ENCODE measurements around the gene GBGT1.

The GBGT1 gene

DNA sequence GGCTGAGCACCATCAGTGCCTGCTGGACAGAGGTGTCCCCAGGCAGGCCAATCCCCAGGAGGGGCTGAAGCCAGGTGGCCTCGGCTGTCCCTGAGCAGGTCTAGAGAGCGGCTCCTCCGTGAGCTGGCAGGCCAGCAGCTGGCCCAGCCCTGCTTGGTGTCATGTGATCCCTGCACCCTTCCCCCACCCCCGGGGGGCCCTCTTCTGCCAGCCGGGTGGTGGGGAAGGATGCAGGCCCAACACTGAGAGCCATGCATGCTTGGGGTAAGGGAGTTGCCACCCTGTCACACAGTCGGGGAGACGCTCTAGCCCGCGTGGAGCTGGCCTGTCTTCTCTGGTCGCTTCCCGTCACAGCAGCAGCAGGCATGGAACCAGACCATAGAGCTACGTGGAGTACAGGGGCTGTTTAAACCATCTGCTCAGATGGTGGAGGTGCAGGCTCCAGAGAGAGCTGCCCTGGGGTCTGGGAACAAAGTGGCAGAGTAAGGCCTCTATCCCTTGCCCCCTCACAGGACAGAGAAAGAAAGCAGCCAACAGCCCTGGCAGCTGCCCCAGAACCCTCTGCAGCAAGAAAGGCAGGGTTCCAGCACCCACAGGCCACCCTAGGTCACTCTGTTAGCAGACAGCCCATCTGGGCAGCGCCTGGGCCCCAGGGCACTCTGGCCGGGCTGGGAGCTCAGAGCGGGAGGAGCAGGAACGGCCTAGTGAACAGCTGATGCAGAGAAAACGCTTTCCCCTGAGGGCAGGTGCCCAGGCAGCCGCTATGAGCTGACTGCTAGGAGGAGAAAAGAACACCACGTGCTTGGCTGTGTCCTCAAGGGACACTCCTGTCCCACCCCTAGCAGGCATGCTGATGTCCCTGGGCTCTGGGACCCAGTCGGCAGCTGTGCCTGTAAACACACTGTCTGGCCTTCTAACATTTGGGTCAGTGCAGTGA, 49.5 kb downstream of the GBGT1 start:
- peaks cover 0 to 68% (median 45%) of the 10 kb centered on the region in 4 donors for H3K4me1 ChIP-seq
- TF ChIP-seq, protein P1, sequence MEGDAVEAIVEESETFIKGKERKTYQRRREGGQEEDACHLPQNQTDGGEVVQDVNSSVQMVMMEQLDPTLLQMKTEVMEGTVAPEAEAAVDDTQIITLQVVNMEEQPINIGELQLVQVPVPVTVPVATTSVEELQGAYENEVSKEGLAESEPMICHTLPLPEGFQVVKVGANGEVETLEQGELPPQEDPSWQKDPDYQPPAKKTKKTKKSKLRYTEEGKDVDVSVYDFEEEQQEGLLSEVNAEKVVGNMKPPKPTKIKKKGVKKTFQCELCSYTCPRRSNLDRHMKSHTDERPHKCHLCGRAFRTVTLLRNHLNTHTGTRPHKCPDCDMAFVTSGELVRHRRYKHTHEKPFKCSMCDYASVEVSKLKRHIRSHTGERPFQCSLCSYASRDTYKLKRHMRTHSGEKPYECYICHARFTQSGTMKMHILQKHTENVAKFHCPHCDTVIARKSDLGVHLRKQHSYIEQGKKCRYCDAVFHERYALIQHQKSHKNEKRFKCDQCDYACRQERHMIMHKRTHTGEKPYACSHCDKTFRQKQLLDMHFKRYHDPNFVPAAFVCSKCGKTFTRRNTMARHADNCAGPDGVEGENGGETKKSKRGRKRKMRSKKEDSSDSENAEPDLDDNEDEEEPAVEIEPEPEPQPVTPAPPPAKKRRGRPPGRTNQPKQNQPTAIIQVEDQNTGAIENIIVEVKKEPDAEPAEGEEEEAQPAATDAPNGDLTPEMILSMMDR (IDR thresholded peaks at IDR 0.05): no peak
- intact Hi-C loops (cut with DNase I; ENCODE audit: low total_unique reads): no loop called here
- H3K36me3 ChIP-seq: peaks cover 10 to 30% (median 23%) of the 10 kb centered on the region in 3 donors
- peak; percentile 21 to 73 for DNase-seq
- H3K4me3 ChIP-seq: no peak overlapping the region
- H3K9me3 ChIP-seq: no peaks in the 10 kb centered on the region
- H3K27ac ChIP-seq: peak overlapping the region; percentile 59 to 68
- no peaks in the 10 kb centered on the region for H3K27me3 ChIP-seq

GRCh38 chr9:133113163-133113948, 50.4 kb downstream of the GBGT1 start:
- peaks cover 0 to 59% (median 40%) of the 10 kb centered on the region in 4 donors for H3K4me1 ChIP-seq
- peak overlapping the region in 1 of 2 donors; percentile 8 for H3K4me3 ChIP-seq
- intact Hi-C loops (cut with DNase I; ENCODE audit: low total_unique reads): no loop called here
- H3K27ac ChIP-seq: peak overlapping the region; percentile 59 to 68
- no peaks in the 10 kb centered on the region for H3K9me3 ChIP-seq
- no peaks in the 10 kb centered on the region for H3K27me3 ChIP-seq
- peaks cover 19 to 39% (median 32%) of the 10 kb centered on the region in 3 donors for H3K36me3 ChIP-seq
- DNase-seq: peak; percentile 66 to 76
- TF ChIP-seq, protein P1 (IDR thresholded peaks at IDR 0.05): no peak

DNA sequence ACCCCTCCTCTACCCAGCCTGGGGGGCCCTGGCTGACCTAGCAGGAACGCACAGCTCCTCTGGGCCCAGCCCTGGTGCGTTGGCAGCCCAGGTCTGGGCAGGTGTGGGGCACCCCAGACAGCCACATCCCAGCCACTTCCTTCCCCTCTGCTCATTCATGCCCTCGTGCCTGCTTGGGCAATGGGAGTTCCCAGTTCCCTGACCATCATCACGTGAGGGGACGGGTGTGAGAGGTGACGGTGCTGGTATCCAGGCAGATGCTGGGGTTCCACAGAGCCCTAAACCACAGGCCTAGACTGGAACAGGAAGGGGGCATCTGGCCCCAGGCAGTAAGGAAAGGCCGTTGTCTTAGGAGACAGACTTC, 51.1 kb downstream of the GBGT1 start:
- peak overlapping the region; percentile 59 to 68 for H3K27ac ChIP-seq
- TF ChIP-seq, protein P1 (IDR thresholded peaks at IDR 0.05): no peak
- H3K4me1 ChIP-seq: peaks cover 0 to 52% (median 36%) of the 10 kb centered on the region in 4 donors

DNA sequence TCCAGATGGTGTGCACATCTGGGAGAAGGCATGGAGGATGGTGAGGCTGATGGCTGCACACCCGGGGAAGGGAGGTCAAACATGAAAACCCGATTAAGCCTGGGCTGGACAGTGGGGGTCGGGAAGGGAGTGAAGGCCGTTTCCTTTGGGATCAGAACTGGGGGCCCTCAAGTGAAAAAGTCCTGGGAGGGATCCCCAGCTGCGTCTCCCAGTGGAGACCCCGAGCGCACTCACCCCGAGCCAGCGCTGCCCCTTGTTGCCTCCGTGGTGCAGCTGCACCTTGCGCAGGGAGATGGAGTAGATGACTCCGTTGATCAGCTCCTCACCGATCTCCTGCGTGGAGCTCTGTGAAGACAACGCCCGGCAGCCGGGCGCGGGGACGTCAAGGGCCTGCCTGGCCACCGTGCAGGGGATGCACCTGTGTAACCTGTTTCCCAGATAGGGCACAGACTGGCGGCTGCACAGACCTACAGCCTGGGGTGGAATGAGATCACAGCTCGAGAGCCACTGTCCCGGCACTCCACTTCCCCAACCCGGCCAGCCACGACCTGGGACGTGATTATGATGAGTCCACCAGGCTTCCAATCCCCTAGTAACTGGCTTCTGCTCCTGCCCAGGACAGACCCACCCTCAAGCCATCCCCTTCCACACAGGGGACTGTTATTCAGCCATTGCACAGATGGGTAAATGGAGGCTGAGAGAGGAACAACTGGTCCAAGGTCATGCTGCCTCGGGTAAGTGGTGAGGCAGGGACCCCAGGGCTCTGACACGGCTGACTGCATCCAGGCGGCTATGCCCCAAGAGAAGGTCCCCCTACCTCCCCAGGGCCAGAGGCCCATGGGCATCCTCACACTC, 51.7 kb downstream of the GBGT1 start:
- Histone ChIP-seq H3K27ac (no peak overlapping the region), H3K9me3 (no peaks in the 10 kb centered on the region), H3K27me3 (no peaks in the 10 kb centered on the region), H3K36me3 (peaks cover 32 to 52% (median 45%) of the 10 kb centered on the region in 3 donors), H3K4me3 (no peak overlapping the region), H3K4me1 (peaks cover 0 to 46% (median 33%) of the 10 kb centered on the region in 4 donors)
- intact Hi-C loops (cut with DNase I; ENCODE audit: low total_unique reads): no loop called here
- peak in 1 of 2 donors; percentile 18 for DNase-seq
- TF ChIP-seq, protein P1 (IDR thresholded peaks at IDR 0.05): no peak

More for the DNA sequence above, 51.1 kb downstream of the GBGT1 start:
- H3K9me3 ChIP-seq: no peaks in the 10 kb centered on the region
- intact Hi-C loops (cut with DNase I; ENCODE audit: low total_unique reads): no loop called here
- H3K4me3 ChIP-seq: no peak overlapping the region
- DNase-seq: peak; percentile 85 to 87
- peaks cover 26 to 46% (median 39%) of the 10 kb centered on the region in 3 donors for H3K36me3 ChIP-seq
- H3K27me3 ChIP-seq: no peaks in the 10 kb centered on the region

All from tibial artery (tissue), 4 donors.